GM21737 (cell line): Measurements from ENCODE around the gene MICU2.
A peak's percentile ranks its signal among the peaks of the same experiment; 100 is the strongest.
"Not testable (repeated sequence)": the region's sequence is repeated elsewhere in the genome, so short reads cannot be mapped to it uniquely, and the experiment has no call there.

Experiments used
- ATAC-seq: cut with Tn5 transposase; IDR thresholded peaks from one replicate; pipeline ENCODE4 v1.9.1; 2021; ENCODE audit warnings: mild to moderate bottlenecking, moderate library complexity; ENCODE audit not compliant: unreplicated experiment

MICU2 gene

GRCh38 chr13:21595546-21595822, 8.5 kb downstream of the MICU2 start:
- peak; percentile 46 for ATAC-seq

- ATAC-seq = peak; percentile 53
These were observed 9.0 kb downstream of the MICU2 start for GRCh38 chr13:21594715-21595545.

DNA sequence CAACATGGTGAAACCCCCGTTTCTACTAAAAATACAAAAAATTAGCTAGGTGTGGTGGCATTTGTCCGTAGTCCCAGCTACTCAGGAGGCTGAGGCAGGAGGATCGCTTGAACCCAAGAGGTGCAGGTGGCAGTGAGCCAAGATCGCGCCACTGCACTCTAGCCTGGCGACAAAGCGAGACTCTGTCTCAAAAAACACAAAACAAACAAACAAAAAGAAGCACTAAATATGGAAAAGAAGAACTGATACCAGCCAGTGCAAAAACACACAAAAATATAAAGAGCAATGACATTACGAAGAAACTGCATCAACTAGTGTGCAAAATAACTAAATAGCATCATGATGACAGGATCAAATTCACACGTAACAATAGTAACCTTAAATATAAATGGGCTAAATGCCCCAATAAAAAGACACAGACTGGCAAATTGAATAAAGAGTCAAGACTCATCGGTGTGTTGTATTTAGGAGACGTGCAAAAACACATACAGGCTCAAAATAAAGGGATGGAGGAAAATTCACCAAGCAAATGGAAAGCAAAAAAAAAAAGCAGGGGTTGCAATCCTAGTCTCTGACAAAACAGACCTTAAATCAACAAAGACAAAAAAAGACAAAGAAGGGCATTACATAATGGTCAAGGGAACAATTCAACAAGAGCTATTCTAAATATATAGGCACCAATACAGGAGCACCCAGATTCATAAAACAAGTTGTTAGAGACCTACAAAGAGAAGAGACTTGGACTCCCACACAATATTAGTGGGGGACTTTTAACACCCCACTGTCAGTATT, 13.1 kb downstream of the MICU2 start:
- ATAC-seq = not testable (repeated sequence)

GRCh38 chr13:21590231-21590630, 13.7 kb downstream of the MICU2 start:
- no peak for ATAC-seq

- not testable (repeated sequence) for ATAC-seq
These were observed 14.5 kb downstream of the MICU2 start for GRCh38 chr13:21589510-21589909.

DNA sequence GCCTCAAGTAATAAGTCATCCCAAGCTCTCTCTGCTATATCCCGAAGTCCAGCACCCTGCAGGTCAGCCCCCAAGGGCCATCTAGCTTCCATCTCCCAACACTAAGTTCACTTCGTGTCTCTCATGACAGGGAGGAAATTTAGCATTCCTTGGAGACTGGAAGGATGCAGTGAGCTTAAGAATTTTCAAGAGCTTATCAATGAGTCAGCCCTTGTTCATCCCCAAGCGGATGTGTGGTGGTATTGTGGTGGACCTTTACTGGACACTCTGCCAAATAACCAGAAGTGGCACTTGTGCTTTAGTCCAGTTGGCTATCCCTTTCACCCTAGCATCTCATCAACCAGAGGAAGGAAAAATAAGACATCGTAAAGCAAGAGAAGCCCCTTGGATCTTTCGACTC, 15.6 kb downstream of the MICU2 start:
- not testable (repeated sequence) for ATAC-seq

GRCh38 chr13:21584973-21585592, 18.9 kb downstream of the MICU2 start:
- no peak for ATAC-seq

DNA sequence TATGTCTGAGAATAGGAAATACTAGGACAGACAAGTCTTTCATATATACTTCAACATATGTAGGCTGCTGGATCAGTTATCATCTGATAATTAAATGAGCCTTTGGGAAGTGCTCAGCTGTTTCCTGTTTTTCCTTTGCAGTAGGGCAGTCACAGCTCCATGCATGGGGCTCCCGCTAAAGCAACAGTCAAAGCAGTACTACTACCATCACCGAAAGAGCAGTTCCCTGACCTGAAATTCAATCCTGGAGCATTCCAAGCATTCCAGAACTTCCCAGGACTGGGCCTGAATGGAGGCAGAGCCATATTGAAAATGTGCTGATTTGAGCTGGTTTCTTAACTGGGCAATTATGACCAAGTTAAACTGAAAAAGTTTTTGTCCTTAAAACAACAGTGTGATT, 20.5 kb downstream of the MICU2 start:
- no peak for ATAC-seq

- ATAC-seq = no peak
These were observed 23.2 kb downstream of the MICU2 start for GRCh38 chr13:21580736-21581135.

DNA sequence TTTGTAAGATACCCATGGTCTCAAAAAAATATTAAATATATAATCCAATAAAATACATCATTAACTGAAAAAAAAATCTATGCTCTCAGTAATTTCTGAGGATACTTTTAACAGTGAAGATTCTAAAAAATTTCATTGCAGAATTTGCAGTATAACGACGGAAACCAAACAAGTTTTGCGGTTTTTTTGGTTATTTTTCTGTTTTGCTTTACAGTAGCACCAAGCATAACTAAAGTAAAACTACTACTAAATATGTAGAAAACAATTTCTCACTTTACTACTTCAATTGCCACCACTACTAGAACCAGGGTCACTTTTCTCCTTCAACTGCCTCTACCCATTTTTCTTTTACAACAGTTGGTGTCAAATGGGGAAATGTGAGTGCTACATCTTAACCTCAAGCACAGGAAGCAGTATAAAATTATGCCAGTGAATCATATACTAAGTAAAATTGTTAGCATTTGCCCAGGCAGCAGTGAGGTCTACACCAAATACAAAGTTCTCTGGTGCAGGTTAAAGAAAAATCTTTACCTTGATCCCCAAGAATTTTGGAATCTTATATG, 24.1 kb downstream of the MICU2 start:
- peak; percentile 65 for ATAC-seq

DNA sequence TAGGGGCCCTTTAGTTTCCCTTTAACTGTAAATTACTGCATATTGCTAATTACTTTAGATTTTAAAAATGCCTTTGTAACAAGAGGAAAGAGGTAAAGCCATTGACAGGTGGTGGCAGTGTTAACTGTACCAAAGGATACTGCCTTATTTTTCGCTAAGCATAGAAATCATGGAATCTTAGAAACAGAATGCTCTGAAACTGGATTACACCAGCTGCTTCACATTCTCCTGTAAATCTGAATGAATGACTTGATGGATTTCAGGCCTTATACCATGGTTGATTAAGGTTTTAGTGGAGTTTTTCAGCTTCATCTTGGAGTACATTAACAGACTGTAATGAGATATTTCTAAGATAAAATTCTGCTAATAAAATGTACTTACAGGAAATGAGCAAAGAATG, 25.2 kb downstream of the MICU2 start:
- no peak for ATAC-seq

GRCh38 chr13:21576426-21576825, 27.5 kb downstream of the MICU2 start:
- no peak for ATAC-seq

DNA sequence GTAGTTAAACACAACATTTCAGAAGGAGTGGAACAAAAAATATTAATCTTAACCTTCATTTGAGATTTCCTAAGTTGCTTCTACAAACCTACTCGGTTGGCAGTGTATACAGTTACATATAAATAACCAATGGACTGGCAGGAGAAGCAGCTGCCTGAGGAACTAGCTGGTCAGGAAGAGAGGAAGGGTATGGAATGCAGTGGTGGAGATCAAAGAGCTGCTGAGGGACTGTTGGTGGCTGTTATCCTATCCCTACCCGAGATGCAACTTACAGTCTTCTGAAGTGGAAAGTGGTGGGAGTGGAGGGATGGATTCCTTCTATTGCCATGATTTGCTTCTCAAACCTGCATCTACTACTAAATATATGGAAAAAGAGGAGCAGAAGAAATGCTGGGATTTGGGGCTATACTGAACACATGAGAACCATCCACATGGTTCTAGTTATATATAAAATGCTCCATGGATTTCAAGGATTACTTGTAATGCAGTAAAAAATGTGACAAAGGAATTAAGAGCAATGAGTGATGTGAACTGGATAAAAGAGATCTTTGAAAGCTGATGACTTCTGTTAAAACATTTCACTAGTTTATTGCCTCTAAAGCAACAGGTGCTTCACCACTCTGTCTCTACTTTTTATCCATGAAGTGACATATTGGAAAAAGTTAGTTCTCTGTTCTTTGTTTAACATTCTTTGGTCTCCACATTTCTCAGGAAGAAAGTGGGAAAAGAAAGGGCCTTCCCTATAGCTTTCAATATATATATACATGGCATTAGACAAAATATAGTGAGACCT, 29.9 kb downstream of the MICU2 start:
- ATAC-seq = no peak

DNA sequence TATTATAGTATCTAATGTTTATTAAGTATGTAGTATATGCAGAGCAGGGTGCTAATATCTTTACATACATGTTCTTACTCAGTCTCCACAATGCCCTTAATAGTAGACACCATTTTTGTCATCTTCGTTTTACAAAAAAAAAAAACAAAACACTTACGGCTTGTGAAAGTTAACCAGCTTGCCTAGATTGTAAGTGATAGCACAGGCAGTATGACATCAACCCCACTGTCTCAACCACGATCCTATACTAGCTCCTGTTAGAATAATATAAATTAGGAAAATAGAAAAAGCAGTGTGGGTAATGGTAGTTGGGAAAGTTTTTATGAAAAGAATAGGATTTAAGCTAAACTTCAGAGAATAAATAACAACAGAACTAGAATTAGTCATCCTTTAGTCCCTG, 34.3 kb downstream of the MICU2 start:
- no peak for ATAC-seq

GRCh38 chr13:21568854-21569253, 35.1 kb downstream of the MICU2 start:
- no peak for ATAC-seq

DNA sequence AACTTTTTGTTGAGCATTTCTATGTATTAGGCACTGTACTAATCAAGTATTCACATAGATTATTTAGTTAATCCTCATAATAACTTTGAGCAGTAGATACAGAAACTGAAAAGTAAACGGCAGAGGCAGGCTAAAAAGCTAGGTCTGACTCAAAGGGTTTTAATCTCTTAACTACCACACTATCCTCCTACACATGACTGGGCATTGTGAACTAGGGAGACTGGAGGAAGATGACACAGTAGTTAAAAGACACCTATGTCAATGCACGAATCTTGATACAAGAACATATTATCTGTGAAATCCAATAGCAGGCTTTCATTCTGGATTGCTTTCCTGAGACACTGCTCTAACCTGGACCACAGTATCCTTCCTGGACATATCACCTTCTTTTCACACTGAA, 36.3 kb downstream of the MICU2 start:
- ATAC-seq = no peak

GRCh38 chr13:21557995-21558394, 46.0 kb downstream of the MICU2 start:
- ATAC-seq = no peak

DNA sequence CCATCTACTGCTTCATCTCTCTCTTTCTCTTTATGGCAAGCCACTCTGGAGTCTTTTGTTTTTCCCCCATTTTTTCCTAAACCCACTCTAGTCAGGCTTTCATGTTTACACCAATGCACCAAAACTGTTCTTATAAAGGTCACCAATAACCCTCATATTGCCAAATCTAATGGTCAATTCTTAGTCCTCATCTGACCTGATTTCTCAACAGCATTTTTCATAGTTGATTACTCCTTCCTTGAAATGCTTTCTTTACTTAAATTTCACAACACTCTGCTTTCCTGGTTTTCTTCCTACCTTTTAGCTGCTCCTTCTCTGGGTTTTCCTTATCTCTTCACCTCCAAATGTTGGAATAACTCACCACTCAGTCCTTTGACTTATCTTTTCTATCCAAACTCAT, 47.9 kb downstream of the MICU2 start:
- no peak for ATAC-seq

DNA sequence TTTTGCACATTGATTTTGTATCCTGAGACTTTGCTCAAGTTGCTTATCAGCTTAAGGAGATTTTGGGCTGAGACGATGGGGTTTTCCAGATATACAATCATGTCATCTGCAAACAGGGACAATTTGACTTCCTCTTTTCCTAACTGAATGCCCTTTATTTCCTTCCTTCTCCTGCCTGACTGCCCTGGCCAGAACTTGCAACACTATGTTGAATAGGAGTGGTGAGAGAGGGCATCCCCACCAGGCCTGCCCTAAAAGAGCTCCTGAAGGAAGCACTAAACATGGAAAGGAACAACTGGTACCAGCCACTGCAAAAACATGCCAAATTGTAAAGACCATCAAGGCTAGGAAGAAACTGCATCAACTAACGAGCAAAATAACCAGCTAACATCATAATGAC, 50.7 kb downstream of the MICU2 start:
- not testable (repeated sequence) for ATAC-seq

DNA sequence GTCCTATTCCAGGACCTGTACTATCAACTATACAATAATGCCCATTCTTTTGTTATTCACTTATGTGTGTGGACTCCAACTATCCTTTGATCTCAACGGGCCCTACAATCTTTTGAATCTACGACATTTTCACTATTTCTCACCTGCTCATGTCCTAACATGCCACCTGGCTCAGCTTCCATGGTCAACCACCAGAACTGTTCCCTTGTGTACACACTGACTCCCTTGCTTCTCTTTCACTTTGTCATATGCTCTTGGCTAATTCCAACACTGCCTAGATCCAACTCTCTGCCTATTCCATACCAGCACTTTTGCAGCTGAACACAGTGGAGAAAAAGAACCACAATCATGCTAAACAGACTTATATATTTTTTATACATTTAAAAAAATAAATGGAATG, 53.1 kb downstream of the MICU2 start:
- no peak for ATAC-seq

DNA sequence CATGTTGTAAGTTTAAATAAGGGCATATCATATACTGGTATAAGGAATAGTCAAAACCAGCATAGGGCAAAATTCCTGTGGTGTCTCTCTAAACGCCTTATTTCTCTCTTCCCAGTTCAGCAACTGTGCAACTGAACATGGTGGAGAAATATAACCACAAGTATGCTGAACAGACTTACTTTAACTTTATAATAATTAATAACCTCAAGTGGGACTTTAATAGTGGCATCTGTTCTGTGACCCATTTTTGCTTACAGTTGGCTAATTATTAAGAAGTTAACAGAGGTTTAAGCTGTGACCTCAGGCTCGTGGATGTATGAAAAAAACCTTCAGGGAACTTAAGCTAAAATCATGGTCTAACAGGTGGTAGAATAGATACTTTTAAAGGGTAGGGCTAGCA, 54.3 kb downstream of the MICU2 start:
- ATAC-seq = no peak
